GM23338 (cell line): ENCODE data around the gene EML2. TPM values are rescaled to one million over a fixed set of nuclear protein-coding genes. Genes with fewer than 3 reads are reported as not detected.

Experiments
- ATAC-seq: fragments of 200-7000 bp; cut with Tn5 transposase; 3 replicates; pipeline ENCODE4 v1.9.1; 2020
- DNase-seq: peaks from one replicate; pipeline ENCODE4 v3.0.0-alpha.2; 2015; ENCODE audit warnings: low spot score
- H2AFZ ChIP-seq: fragments of 200-600 bp; sonication (generic); 2 replicates; pipeline ENCODE4 v1.8.0; 2016; ENCODE audit warnings: antibody characterized with exemption, mild to moderate bottlenecking, moderate library complexity
- H3F3A ChIP-seq: fragments of 200-600 bp; sonication (generic); replicated peaks from 2 replicates; pipeline ENCODE4 v1.8.0; 2017; ENCODE audit warnings: antibody characterized with exemption, mixed run types, low read depth
- H3K27ac ChIP-seq: fragments of 200-600 bp; sonication (generic); 2 replicates; pipeline ENCODE4 v1.6.1; 2016; ENCODE audit warnings: low read depth
- H3K27me3 ChIP-seq: fragments of 200-600 bp; sonication (generic); 2 replicates; pipeline ENCODE4 v1.8.0; 2016; ENCODE audit warnings: mild to moderate bottlenecking, mixed run types, moderate library complexity; ENCODE audit not compliant: insufficient read depth
- H3K36me3 ChIP-seq: fragments of 200-600 bp; sonication (generic); 2 replicates; pipeline ENCODE4 v1.8.0; 2016; ENCODE audit warnings: mild to moderate bottlenecking; ENCODE audit not compliant: insufficient read depth
- H3K4me1 ChIP-seq: fragments of 200-600 bp; sonication (generic); 2 replicates; pipeline ENCODE4 v1.8.0; 2016; ENCODE audit warnings: mild to moderate bottlenecking, moderate library complexity; ENCODE audit not compliant: insufficient read depth
- H3K4me2 ChIP-seq: fragments of 200-600 bp; sonication (generic); 2 replicates; pipeline ENCODE4 v1.7.1; 2017; ENCODE audit warnings: mixed run types
- H3K4me3 ChIP-seq: fragments of 200-600 bp; sonication (generic); 2 replicates; pipeline ENCODE4 v1.6.1; 2016; ENCODE audit warnings: mixed run types
- H3K79me2 ChIP-seq: fragments of 200-600 bp; sonication (generic); replicated peaks from 2 replicates; pipeline ENCODE4 v1.8.0; 2017; ENCODE audit warnings: mild to moderate bottlenecking; ENCODE audit not compliant: insufficient read depth
- H3K9me2 ChIP-seq: fragments of 200-600 bp; sonication (generic); 2 replicates; pipeline ENCODE4 v1.8.0; 2017; ENCODE audit not compliant: insufficient read depth
- H4K20me1 ChIP-seq: fragments of 200-600 bp; sonication (generic); replicated peaks from 2 replicates; pipeline ENCODE4 v1.8.0; 2017; ENCODE audit warnings: mild to moderate bottlenecking; ENCODE audit not compliant: insufficient read depth
- H3K27ac Mint-ChIP-seq: 2 replicates; pipeline ENCODE4 v1.8.0; 2020; ENCODE audit warnings: inconsistent platforms, mild to moderate bottlenecking, moderate library complexity, mixed read lengths
- H3K27me3 Mint-ChIP-seq: 3 replicates; pipeline ENCODE4 v1.8.0; 2022; ENCODE audit warnings: low read depth, mild to moderate bottlenecking, moderate library complexity, mixed read lengths, inconsistent platforms; ENCODE audit not compliant: insufficient read depth, poor library complexity
- H3K36me3 Mint-ChIP-seq: 3 replicates; pipeline ENCODE4 v1.8.0; 2021; ENCODE audit warnings: low read depth, mild to moderate bottlenecking, inconsistent platforms, moderate library complexity, mixed read lengths
- H3K4me1 Mint-ChIP-seq: 3 replicates; pipeline ENCODE4 v1.8.0; 2020; ENCODE audit warnings: mild to moderate bottlenecking, inconsistent platforms, mixed read lengths
- H3K4me3 Mint-ChIP-seq: 3 replicates; pipeline ENCODE4 v1.8.0; 2021; ENCODE audit warnings: moderate library complexity, mild to moderate bottlenecking, inconsistent platforms, mixed read lengths
- H3K9me3 Mint-ChIP-seq: 3 replicates; pipeline ENCODE4 v1.8.0; 2020; ENCODE audit warnings: moderate library complexity, mild to moderate bottlenecking, inconsistent platforms, mixed read lengths
- CREB1 ChIP-seq: fragments of 250-450 bp; sonication (Bioruptor Pico); IDR thresholded peaks from 2 replicates; pipeline ENCODE4 v1.5.0; 2020; ENCODE audit warnings: low read depth, mild to moderate bottlenecking, moderate library complexity
- EZH2 ChIP-seq: fragments of 200-600 bp; sonication (generic); IDR thresholded peaks from one replicate; pipeline ENCODE4 v1.8.0; 2017; ENCODE audit warnings: antibody characterized with exemption, mild to moderate bottlenecking, low read depth; ENCODE audit not compliant: unreplicated experiment
- EZH2phosphoT487 ChIP-seq: fragments of 200-600 bp; sonication (generic); IDR thresholded peaks from one replicate; pipeline ENCODE4 v1.8.1; 2018; ENCODE audit warnings: antibody characterized with exemption; ENCODE audit not compliant: unreplicated experiment
- JUNB ChIP-seq: IDR thresholded peaks from one replicate; pipeline ENCODE4 v1.6.1; 2016; ENCODE audit warnings: antibody characterized with exemption; ENCODE audit not compliant: unreplicated experiment
- NANOG ChIP-seq: IDR thresholded peaks from 2 replicates; pipeline ENCODE4 v1.6.1; 2016; ENCODE audit warnings: antibody characterized with exemption, borderline replicate concordance
- POLR2AphosphoS5 ChIP-seq: IDR thresholded peaks from 2 replicates; pipeline ENCODE4 v1.6.1; 2016; ENCODE audit warnings: antibody characterized with exemption, low read depth
- STAT1 ChIP-seq: IDR thresholded peaks from one replicate; pipeline ENCODE4 v1.6.1; 2016; ENCODE audit warnings: antibody characterized with exemption; ENCODE audit not compliant: unreplicated experiment
- ZNF114 ChIP-seq: fragments of 250-450 bp; sonication (Bioruptor Pico); IDR thresholded peaks from 2 replicates; pipeline ENCODE4 v1.5.0; 2020; ENCODE audit warnings: mild to moderate bottlenecking, moderate library complexity
- ZNF331 ChIP-seq: fragments of 250-450 bp; sonication (Bioruptor Pico); IDR thresholded peaks from 2 replicates; pipeline ENCODE4 v1.5.0; 2020; ENCODE audit warnings: low read depth, mild to moderate bottlenecking, moderate library complexity
- polyA plus RNA-seq: library from polyadenylated mRNA; unstranded; fragments of >200 nt; fragmentation: Nextera tagmentation; extraction: Ambion mirVana; gene quantifications from 2 replicates; pipeline ENCODE4 v1.2.1, GENCODE V29; 2016
- total RNA-seq: library from RNA; depleted of rRNA; stranded (reverse); fragments of >200 nt; shearing (Covaris generic); gene quantifications from 2 replicates; pipeline ENCODE4 v1.2.3, GENCODE V29; 2014
- TF ChIP-seq, protein P1 (sequence below), 2 experiments: fragments of 200-600 bp in 1 of 2; sonication (generic) in 1 of 2; conservative IDR thresholded peaks; 2 replicates each; pipeline versions ENCODE4 v1.5.1 to v1.6.1; 2016 to 2017; ENCODE audit warnings: antibody characterized with exemption in 2 of 2, low read depth in 2 of 2, mild to moderate bottlenecking in 2 of 2, moderate library complexity in 1 of 2
- TF ChIP-seq, protein P2 (sequence below): IDR thresholded peaks from one replicate; pipeline ENCODE4 v1.6.1; 2018; ENCODE audit warnings: antibody characterized with exemption; ENCODE audit not compliant: unreplicated experiment
- TF ChIP-seq, protein P3 (sequence below): fragments of 250-450 bp; sonication (Bioruptor Pico); IDR thresholded peaks from 2 replicates; pipeline ENCODE4 v1.5.0; 2020; ENCODE audit warnings: mild to moderate bottlenecking, moderate library complexity
- TF ChIP-seq, protein P4 (sequence below): IDR thresholded peaks from 2 replicates; pipeline ENCODE4 v1.6.1; 2016; ENCODE audit warnings: antibody characterized with exemption

EML2 gene
- total and polyA plus RNA-seq, 2 experiments from 2014 or later = 7.1 to 33.9 TPM

DNA sequence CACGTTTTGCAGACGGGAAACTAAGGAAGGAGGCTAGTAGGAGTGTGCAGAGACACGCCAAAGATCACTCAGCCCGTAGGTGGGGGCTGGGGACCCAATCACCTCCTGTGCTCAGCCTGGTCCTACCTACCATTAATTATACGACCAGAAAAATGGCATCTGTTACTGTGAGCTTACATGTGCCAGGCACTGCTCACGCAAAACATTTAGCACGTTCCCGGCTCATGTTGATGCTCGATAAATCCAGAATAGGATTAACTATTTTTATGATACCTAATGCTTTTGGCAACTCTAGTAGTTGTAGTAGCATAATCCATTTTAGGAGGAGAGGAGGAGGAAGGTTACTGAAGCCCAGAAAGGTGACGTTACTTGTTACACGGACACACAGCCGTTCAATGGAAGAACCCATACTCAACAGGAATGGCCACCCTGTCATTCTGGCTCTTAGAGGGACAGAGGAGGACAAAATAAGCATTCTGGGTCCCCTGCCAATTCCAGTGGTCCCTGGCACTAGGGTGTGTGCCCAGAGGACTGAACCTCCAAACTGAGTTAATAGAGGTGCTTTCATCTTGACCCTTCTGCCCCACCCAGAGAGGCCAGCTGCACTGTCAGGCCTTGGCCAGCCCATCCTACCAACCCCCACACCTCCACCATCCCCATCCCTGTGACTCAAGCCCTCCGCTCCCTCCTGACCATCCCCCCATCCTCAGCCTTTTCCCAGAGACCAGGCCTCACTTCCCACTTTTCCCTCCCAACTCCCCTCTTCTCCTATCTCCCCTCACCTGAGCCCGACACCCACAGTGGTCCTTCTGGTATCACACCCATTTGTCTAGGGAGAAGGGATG, 5.0 kb upstream of the EML2 start:
- H3K4me1 ChIP-seq = peaks cover 33% of the 10 kb centered on the region
- Mint-ChIP-seq H3K9me3 (peaks cover 20% of the 10 kb centered on the region; the same call in 2 of the 3 replicates), H3K36me3 (peaks cover 3% of the 10 kb centered on the region; the same call in 1 of the 3 replicates), H3K4me1 (peaks cover 36% of the 10 kb centered on the region), H3K27ac (no peak overlapping the region), H3K27me3 (peaks cover 35% of the 10 kb centered on the region), H3K4me3 (peak overlapping the region; percentile 90)
- no peak overlapping the region for H3K27ac ChIP-seq
- DNase-seq (no peak), ATAC-seq (no peak)
- no peaks in the 10 kb centered on the region for H3K79me2 ChIP-seq
- peaks cover 18% of the 10 kb centered on the region for H3K27me3 ChIP-seq
- peak overlapping the region; percentile 100 for H2AFZ ChIP-seq
- no peak for TF ChIP-seq STAT1
- TF ChIP-seq, protein P1, sequence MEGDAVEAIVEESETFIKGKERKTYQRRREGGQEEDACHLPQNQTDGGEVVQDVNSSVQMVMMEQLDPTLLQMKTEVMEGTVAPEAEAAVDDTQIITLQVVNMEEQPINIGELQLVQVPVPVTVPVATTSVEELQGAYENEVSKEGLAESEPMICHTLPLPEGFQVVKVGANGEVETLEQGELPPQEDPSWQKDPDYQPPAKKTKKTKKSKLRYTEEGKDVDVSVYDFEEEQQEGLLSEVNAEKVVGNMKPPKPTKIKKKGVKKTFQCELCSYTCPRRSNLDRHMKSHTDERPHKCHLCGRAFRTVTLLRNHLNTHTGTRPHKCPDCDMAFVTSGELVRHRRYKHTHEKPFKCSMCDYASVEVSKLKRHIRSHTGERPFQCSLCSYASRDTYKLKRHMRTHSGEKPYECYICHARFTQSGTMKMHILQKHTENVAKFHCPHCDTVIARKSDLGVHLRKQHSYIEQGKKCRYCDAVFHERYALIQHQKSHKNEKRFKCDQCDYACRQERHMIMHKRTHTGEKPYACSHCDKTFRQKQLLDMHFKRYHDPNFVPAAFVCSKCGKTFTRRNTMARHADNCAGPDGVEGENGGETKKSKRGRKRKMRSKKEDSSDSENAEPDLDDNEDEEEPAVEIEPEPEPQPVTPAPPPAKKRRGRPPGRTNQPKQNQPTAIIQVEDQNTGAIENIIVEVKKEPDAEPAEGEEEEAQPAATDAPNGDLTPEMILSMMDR (conservative IDR thresholded peaks at IDR 0.05; ENCODE audit: low read depth in 2 of 2) = no peak
- no peak for TF ChIP-seq EZH2phosphoT487
- TF ChIP-seq, protein P2, sequence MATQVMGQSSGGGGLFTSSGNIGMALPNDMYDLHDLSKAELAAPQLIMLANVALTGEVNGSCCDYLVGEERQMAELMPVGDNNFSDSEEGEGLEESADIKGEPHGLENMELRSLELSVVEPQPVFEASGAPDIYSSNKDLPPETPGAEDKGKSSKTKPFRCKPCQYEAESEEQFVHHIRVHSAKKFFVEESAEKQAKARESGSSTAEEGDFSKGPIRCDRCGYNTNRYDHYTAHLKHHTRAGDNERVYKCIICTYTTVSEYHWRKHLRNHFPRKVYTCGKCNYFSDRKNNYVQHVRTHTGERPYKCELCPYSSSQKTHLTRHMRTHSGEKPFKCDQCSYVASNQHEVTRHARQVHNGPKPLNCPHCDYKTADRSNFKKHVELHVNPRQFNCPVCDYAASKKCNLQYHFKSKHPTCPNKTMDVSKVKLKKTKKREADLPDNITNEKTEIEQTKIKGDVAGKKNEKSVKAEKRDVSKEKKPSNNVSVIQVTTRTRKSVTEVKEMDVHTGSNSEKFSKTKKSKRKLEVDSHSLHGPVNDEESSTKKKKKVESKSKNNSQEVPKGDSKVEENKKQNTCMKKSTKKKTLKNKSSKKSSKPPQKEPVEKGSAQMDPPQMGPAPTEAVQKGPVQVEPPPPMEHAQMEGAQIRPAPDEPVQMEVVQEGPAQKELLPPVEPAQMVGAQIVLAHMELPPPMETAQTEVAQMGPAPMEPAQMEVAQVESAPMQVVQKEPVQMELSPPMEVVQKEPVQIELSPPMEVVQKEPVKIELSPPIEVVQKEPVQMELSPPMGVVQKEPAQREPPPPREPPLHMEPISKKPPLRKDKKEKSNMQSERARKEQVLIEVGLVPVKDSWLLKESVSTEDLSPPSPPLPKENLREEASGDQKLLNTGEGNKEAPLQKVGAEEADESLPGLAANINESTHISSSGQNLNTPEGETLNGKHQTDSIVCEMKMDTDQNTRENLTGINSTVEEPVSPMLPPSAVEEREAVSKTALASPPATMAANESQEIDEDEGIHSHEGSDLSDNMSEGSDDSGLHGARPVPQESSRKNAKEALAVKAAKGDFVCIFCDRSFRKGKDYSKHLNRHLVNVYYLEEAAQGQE = no peak
- TF ChIP-seq POLR2AphosphoS5 = no peak
- TF ChIP-seq ZNF114 (CRISPR knock-in tag) = no peak
- TF ChIP-seq, protein P3, sequence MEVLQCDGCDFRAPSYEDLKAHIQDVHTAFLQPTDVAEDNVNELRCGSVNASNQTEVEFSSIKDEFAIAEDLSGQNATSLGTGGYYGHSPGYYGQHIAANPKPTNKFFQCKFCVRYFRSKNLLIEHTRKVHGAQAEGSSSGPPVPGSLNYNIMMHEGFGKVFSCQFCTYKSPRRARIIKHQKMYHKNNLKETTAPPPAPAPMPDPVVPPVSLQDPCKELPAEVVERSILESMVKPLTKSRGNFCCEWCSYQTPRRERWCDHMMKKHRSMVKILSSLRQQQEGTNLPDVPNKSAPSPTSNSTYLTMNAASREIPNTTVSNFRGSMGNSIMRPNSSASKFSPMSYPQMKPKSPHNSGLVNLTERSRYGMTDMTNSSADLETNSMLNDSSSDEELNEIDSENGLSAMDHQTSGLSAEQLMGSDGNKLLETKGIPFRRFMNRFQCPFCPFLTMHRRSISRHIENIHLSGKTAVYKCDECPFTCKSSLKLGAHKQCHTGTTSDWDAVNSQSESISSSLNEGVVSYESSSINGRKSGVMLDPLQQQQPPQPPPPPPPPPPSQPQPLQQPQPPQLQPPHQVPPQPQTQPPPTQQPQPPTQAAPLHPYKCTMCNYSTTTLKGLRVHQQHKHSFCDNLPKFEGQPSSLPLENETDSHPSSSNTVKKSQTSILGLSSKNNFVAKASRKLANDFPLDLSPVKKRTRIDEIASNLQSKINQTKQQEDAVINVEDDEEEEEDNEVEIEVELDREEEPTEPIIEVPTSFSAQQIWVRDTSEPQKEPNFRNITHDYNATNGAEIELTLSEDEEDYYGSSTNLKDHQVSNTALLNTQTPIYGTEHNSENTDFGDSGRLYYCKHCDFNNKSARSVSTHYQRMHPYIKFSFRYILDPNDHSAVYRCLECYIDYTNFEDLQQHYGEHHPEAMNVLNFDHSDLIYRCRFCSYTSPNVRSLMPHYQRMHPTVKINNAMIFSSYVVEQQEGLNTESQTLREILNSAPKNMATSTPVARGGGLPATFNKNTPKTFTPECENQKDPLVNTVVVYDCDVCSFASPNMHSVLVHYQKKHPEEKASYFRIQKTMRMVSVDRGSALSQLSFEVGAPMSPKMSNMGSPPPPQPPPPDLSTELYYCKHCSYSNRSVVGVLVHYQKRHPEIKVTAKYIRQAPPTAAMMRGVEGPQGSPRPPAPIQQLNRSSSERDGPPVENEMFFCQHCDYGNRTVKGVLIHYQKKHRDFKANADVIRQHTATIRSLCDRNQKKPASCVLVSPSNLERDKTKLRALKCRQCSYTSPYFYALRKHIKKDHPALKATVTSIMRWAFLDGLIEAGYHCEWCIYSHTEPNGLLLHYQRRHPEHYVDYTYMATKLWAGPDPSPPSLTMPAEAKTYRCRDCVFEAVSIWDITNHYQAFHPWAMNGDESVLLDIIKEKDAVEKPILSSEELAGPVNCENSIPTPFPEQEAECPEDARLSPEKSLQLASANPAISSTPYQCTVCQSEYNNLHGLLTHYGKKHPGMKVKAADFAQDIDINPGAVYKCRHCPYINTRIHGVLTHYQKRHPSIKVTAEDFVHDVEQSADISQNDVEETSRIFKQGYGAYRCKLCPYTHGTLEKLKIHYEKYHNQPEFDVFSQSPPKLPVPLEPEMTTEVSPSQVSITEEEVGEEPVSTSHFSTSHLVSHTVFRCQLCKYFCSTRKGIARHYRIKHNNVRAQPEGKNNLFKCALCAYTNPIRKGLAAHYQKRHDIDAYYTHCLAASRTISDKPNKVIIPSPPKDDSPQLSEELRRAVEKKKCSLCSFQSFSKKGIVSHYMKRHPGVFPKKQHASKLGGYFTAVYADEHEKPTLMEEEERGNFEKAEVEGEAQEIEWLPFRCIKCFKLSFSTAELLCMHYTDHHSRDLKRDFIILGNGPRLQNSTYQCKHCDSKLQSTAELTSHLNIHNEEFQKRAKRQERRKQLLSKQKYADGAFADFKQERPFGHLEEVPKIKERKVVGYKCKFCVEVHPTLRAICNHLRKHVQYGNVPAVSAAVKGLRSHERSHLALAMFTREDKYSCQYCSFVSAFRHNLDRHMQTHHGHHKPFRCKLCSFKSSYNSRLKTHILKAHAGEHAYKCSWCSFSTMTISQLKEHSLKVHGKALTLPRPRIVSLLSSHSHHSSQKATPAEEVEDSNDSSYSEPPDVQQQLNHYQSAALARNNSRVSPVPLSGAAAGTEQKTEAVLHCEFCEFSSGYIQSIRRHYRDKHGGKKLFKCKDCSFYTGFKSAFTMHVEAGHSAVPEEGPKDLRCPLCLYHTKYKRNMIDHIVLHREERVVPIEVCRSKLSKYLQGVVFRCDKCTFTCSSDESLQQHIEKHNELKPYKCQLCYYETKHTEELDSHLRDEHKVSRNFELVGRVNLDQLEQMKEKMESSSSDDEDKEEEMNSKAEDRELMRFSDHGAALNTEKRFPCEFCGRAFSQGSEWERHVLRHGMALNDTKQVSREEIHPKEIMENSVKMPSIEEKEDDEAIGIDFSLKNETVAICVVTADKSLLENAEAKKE (CRISPR knock-in tag) = no peak
- no peak for TF ChIP-seq NANOG
- TF ChIP-seq ZNF331 (CRISPR knock-in tag) = no peak
- TF ChIP-seq CREB1 (CRISPR knock-in tag) = no peak
- TF ChIP-seq, protein P4, sequence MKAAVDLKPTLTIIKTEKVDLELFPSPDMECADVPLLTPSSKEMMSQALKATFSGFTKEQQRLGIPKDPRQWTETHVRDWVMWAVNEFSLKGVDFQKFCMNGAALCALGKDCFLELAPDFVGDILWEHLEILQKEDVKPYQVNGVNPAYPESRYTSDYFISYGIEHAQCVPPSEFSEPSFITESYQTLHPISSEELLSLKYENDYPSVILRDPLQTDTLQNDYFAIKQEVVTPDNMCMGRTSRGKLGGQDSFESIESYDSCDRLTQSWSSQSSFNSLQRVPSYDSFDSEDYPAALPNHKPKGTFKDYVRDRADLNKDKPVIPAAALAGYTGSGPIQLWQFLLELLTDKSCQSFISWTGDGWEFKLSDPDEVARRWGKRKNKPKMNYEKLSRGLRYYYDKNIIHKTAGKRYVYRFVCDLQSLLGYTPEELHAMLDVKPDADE = no peak
- TF ChIP-seq EZH2 = no peak
- no peak for TF ChIP-seq JUNB
- peak overlapping the region; percentile 93 for H3K4me2 ChIP-seq
- H3K9me2 ChIP-seq = no peaks in the 10 kb centered on the region
- H3K36me3 ChIP-seq = no peaks in the 10 kb centered on the region
- H3K4me3 ChIP-seq = peak overlapping the region; percentile 90
- H3F3A ChIP-seq = peaks cover 34% of the 10 kb centered on the region
- no peaks in the 10 kb centered on the region for H4K20me1 ChIP-seq
